Trophoblast cell (in vitro differentiated cells and primary cell): Measurements from ENCODE around the gene ADGRG3.

ENCODE experiments used
- DNase-seq, 2 donors: peaks; one replicate each; pipeline ENCODE4 v3.0.0-alpha.2; 2016
- H2AFZ ChIP-seq: 2 replicates; pipeline ENCODE4 v1.6.1; 2013; ENCODE audit warnings: low read length, moderate library complexity, mild to moderate bottlenecking; ENCODE audit not compliant: insufficient read depth, poor library complexity
- H2AK5ac ChIP-seq: 2 replicates; pipeline ENCODE4 v1.6.1; 2013; ENCODE audit warnings: mild to moderate bottlenecking, low read length
- H2BK120ac ChIP-seq: 2 replicates; pipeline ENCODE4 v1.6.1; 2013; ENCODE audit warnings: low read length, mild to moderate bottlenecking, moderate library complexity; ENCODE audit not compliant: insufficient read depth, poor library complexity
- H2BK12ac ChIP-seq: 2 replicates; pipeline ENCODE4 v1.6.1; 2013; ENCODE audit warnings: mild to moderate bottlenecking, low read length, moderate library complexity
- H2BK5ac ChIP-seq: 2 replicates; pipeline ENCODE4 v1.6.1; 2013; ENCODE audit warnings: low read length, low read depth, moderate library complexity, mild to moderate bottlenecking; ENCODE audit not compliant: poor library complexity
- H3K14ac ChIP-seq: 2 replicates; pipeline ENCODE4 v1.6.1; 2013; ENCODE audit warnings: mild to moderate bottlenecking, low read length
- H3K18ac ChIP-seq: 2 replicates; pipeline ENCODE4 v1.6.1; 2013; ENCODE audit warnings: mild to moderate bottlenecking, low read length
- H3K23ac ChIP-seq: 2 replicates; pipeline ENCODE4 v1.6.1; 2013; ENCODE audit warnings: low read length
- H3K27ac ChIP-seq: 2 replicates; pipeline ENCODE4 v1.5.1; 2013; ENCODE audit warnings: low read depth, mild to moderate bottlenecking, inconsistent platforms, low read length, moderate library complexity
- H3K27me3 ChIP-seq: 2 replicates; pipeline ENCODE4 v1.6.1; 2013; ENCODE audit warnings: inconsistent platforms, mild to moderate bottlenecking, low read length, moderate library complexity; ENCODE audit not compliant: insufficient read depth
- H3K36me3 ChIP-seq, 2 experiments: 1 replicate in 1 of 2; 2 replicates in 1 of 2; pipeline ENCODE4 v1.6.1; 2013; ENCODE audit warnings: low read length in 2 of 2, mild to moderate bottlenecking in 2 of 2, moderate library complexity in 1 of 2; ENCODE audit not compliant: insufficient read depth in 2 of 2, control insufficient read depth in 1 of 2
- H3K4ac ChIP-seq: 2 replicates; pipeline ENCODE4 v1.6.1; 2013; ENCODE audit warnings: low read depth, mild to moderate bottlenecking, low read length, moderate library complexity
- H3K4me1 ChIP-seq, 2 experiments: 1 replicate in 1 of 2; 2 replicates in 1 of 2; pipeline ENCODE4 v1.6.1; 2013; ENCODE audit warnings: low read length in 2 of 2, mild to moderate bottlenecking in 2 of 2, moderate library complexity in 1 of 2; ENCODE audit not compliant: insufficient read depth in 2 of 2, control insufficient read depth in 1 of 2
- H3K4me2 ChIP-seq: 2 replicates; pipeline ENCODE4 v1.6.1; 2013; ENCODE audit warnings: inconsistent platforms, mild to moderate bottlenecking, low read length, moderate library complexity
- H3K4me3 ChIP-seq: 2 replicates; pipeline ENCODE4 v1.5.1; 2013; ENCODE audit warnings: mild to moderate bottlenecking, low read depth, low read length, inconsistent platforms
- H3K79me1 ChIP-seq: one replicate; pipeline ENCODE4 v1.6.1; 2013; ENCODE audit warnings: low read length
- H3K79me2 ChIP-seq: 2 replicates; pipeline ENCODE4 v1.6.1; 2013; ENCODE audit warnings: low read length, mild to moderate bottlenecking; ENCODE audit not compliant: control insufficient read depth, insufficient read depth, poor library complexity
- H3K9ac ChIP-seq: 2 replicates; pipeline ENCODE4 v1.6.1; 2013; ENCODE audit warnings: mild to moderate bottlenecking, low read length
- H3K9me3 ChIP-seq: 2 replicates; pipeline ENCODE4 v1.6.1; 2013; ENCODE audit warnings: low read depth, mild to moderate bottlenecking, control low read depth, inconsistent platforms, low read length; ENCODE audit not compliant: insufficient read depth
- H4K12ac ChIP-seq: 2 replicates; pipeline ENCODE4 v1.6.1; 2013; ENCODE audit warnings: low read depth, mild to moderate bottlenecking, low read length, moderate library complexity
- H4K8ac ChIP-seq: 2 replicates; pipeline ENCODE4 v1.6.1; 2013; ENCODE audit warnings: low read depth, mild to moderate bottlenecking, low read length, moderate library complexity
- H4K91ac ChIP-seq: one replicate; pipeline ENCODE4 v1.6.1; 2013; ENCODE audit warnings: low read depth, mild to moderate bottlenecking, low read length, moderate library complexity
- WGBS: extraction: QIAGEN DNeasy Blood & Tissue Kit; methylation state at CpG from one replicate; pipeline ENCODE4 v1.1.7; 2013; ENCODE audit warnings: missing lambda C conversion rate; ENCODE audit not compliant: insufficient read length, insufficient coverage; ENCODE audit errors: extremely low coverage; 5-methylcytosine and 5-hydroxymethylcytosine counted together

Gene ADGRG3

DNA sequence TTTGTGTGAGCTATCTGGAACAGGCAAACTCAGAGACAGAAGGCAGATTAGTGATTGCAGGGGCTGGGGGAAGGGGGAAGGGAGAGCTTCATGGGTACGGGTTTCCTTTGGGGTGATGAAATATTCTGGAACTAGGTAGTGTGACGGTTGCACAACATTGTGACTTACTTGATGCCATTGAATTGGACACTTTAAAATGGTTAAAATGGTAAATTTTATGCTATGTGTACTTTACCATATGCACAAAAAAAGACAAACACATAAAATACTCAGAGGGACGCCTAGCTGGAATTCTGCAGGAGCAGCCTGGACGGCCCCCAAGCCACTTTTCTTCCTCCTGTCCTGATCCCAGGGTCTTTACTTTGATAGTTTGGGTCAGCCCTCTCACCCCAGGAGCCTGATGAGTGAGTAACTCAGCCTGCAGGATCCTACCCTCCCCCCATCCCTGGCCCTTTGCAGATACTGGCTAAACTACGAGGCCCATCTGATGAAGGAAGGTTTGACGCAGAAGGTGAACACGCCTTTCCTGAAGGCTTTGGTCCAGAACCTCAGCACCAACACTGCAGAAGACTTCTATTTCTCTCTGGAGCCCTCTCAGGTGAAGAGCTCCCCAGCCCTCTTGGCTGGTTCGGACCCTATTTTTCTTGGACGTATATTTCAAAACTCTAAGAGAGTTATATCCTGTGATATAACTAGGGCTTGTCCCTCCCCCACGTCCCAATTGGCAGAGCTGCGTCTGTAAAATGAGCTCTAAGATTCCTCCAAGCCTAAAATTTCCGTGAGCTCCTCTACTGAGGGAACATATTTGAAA lies 7.8 kb downstream of the ADGRG3 start:
- no peak overlapping the region for H3K23ac ChIP-seq
- H3K14ac ChIP-seq = no peak overlapping the region
- DNase-seq = peak; percentile 52 to 58
- no peaks in the 10 kb centered on the region for H3K79me2 ChIP-seq
- no peaks in the 10 kb centered on the region for H3K36me3 ChIP-seq
- H3K4ac ChIP-seq = no peak overlapping the region
- H4K91ac ChIP-seq = no peak overlapping the region
- H4K12ac ChIP-seq = no peak overlapping the region
- H2BK120ac ChIP-seq = no peak overlapping the region
- no peaks in the 10 kb centered on the region for H3K9me3 ChIP-seq
- H3K79me1 ChIP-seq = no peaks in the 10 kb centered on the region
- no peak overlapping the region for H2BK12ac ChIP-seq
- H2AK5ac ChIP-seq = no peak overlapping the region
- H2BK5ac ChIP-seq = no peak overlapping the region
- H3K27ac ChIP-seq = no peak overlapping the region
- no peaks in the 10 kb centered on the region for H3K27me3 ChIP-seq
- no CpG with 5 or more reads among the region's 12 CpGs for WGBS
- no peak overlapping the region for H3K4me2 ChIP-seq
- no peak overlapping the region for H3K9ac ChIP-seq
- no peak overlapping the region for H4K8ac ChIP-seq
- H3K4me1 ChIP-seq = no peaks in the 10 kb centered on the region
- H2AFZ ChIP-seq = no peak overlapping the region
- H3K4me3 ChIP-seq = no peak overlapping the region
- no peak overlapping the region for H3K18ac ChIP-seq

DNA sequence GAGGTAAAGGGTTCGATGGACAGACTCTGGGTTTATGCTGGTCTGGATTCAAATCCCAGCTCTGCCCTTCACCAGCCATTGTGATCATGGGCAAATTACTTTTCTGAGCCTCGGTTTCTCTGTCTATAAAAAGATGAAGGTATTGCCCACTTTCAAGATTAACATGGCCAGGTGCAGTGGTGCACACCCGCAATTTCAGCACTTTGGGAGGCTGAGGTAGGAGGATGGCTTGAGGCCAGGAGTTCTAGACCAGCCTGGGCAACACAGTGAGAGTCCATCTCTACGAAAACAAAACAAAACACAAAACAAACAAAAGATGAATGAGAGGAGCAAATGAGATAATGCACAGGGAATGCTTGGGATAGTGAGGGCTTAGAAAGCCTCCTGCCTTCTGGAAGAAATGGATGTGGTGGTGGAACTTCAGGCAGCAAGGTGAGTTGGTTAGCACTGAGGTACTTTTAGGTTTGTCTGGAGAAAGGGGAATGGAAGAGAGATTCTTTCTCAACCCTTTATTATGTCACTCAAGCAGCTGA lies 8.5 kb downstream of the ADGRG3 start:
- no peak overlapping the region for H3K18ac ChIP-seq
- no peak overlapping the region for H3K4me2 ChIP-seq
- no CpG with 5 or more reads among the region's 4 CpGs for WGBS
- peak; percentile 38 to 72 for DNase-seq
- no peaks in the 10 kb centered on the region for H3K79me2 ChIP-seq
- no peak overlapping the region for H4K91ac ChIP-seq
- no peak overlapping the region for H3K14ac ChIP-seq
- no peaks in the 10 kb centered on the region for H3K36me3 ChIP-seq
- no peak overlapping the region for H2BK12ac ChIP-seq
- H3K9me3 ChIP-seq = no peaks in the 10 kb centered on the region
- no peak overlapping the region for H2BK120ac ChIP-seq
- H2AFZ ChIP-seq = no peak overlapping the region
- no peak overlapping the region for H3K4ac ChIP-seq
- no peak overlapping the region for H3K4me3 ChIP-seq
- H3K4me1 ChIP-seq = no peaks in the 10 kb centered on the region
- H4K12ac ChIP-seq = no peak overlapping the region
- H4K8ac ChIP-seq = no peak overlapping the region
- no peaks in the 10 kb centered on the region for H3K27me3 ChIP-seq
- no peak overlapping the region for H3K23ac ChIP-seq
- H2BK5ac ChIP-seq = no peak overlapping the region
- no peak overlapping the region for H3K9ac ChIP-seq
- H3K79me1 ChIP-seq = no peaks in the 10 kb centered on the region
- no peak overlapping the region for H3K27ac ChIP-seq
- no peak overlapping the region for H2AK5ac ChIP-seq

DNA sequence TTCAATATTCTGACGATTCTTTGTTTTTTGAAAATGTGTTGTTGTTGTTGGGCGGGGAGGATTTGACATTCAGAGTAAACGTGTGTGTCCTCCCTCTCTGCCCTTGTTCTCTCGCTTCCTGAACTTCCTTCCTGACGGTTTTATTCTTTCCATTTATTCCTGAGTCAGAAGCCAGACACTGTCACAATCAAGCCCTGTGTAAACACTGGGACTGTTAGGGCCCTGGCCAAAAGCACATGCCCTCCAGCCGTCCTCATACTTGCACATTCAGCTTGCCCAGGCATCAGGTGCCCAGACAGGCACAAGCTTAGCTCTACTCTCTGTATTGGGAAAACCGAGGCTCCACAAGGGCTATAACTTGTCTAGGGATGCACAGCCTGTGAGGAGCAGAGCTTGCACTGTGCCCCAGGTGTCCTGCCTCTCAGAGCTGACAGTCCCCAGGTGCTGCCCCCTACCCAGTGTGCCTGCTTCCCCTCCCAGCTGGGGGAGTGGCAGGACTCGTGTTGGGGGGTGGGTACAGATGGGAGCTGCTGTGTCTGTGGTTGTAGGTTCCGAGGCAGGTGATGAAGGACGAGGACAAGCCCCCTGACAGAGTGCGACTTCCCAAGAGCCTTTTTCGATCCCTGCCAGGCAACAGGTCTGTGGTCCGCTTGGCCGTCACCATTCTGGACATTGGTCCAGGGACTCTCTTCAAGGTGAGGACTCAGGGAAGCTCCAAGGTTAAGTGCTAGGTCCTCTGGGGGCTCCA lies 9.7 kb downstream of the ADGRG3 start:
- no peak overlapping the region for H2BK5ac ChIP-seq

DNA sequence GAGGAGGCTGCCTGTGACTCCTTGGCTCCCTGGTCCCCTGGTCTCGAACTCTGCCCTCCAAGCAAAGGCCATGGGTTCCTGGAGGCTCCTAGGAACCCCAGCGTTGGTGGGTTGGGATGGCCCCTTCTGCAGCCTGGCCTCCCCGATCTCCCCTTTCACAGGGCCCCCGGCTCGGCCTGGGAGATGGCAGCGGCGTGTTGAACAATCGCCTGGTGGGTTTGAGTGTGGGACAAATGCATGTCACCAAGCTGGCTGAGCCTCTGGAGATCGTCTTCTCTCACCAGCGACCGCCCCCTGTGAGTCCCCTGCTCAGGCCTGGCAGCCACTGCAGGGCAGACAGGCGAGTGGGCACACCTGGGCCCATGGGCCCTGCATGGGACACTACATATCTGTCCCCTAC lies 10.9 kb downstream of the ADGRG3 start:
- DNase-seq = no peak
- no peak overlapping the region for H3K23ac ChIP-seq
- no CpG with 5 or more reads among the region's 12 CpGs for WGBS

More for the DNA sequence above, 9.7 kb downstream of the ADGRG3 start:
- H3K23ac ChIP-seq = no peak overlapping the region
- no peak overlapping the region for H3K4me2 ChIP-seq
- H3K27ac ChIP-seq = no peak overlapping the region
- H3K79me1 ChIP-seq = no peaks in the 10 kb centered on the region
- no peak overlapping the region for H2AFZ ChIP-seq
- no peak overlapping the region for H4K91ac ChIP-seq
- no peak overlapping the region for H3K4me3 ChIP-seq
- H3K27me3 ChIP-seq = no peaks in the 10 kb centered on the region
- H4K12ac ChIP-seq = no peak overlapping the region
- no peaks in the 10 kb centered on the region for H3K9me3 ChIP-seq
- H2AK5ac ChIP-seq = no peak overlapping the region
- no peak overlapping the region for H2BK12ac ChIP-seq
- H3K18ac ChIP-seq = no peak overlapping the region
- WGBS = 100% methylated on average over 2 of the region's 14 CpGs
- H3K4ac ChIP-seq = no peak overlapping the region
- no peak overlapping the region for H3K14ac ChIP-seq
- no peaks in the 10 kb centered on the region for H3K36me3 ChIP-seq
- H3K4me1 ChIP-seq = no peaks in the 10 kb centered on the region
- H3K9ac ChIP-seq = no peak overlapping the region
- no peak for DNase-seq
- no peaks in the 10 kb centered on the region for H3K79me2 ChIP-seq
- H4K8ac ChIP-seq = no peak overlapping the region
- H2BK120ac ChIP-seq = no peak overlapping the region

More for the DNA sequence above, 10.9 kb downstream of the ADGRG3 start:
- H2AFZ ChIP-seq = no peak overlapping the region
- no peaks in the 10 kb centered on the region for H3K79me2 ChIP-seq
- H3K36me3 ChIP-seq = no peaks in the 10 kb centered on the region
- H2BK12ac ChIP-seq = no peak overlapping the region
- H3K4ac ChIP-seq = no peak overlapping the region
- no peak overlapping the region for H2AK5ac ChIP-seq
- H3K14ac ChIP-seq = no peak overlapping the region
- H3K4me2 ChIP-seq = no peak overlapping the region
- H3K9me3 ChIP-seq = no peaks in the 10 kb centered on the region
- no peak overlapping the region for H4K91ac ChIP-seq
- no peak overlapping the region for H3K27ac ChIP-seq
- no peak overlapping the region for H4K12ac ChIP-seq
- H2BK120ac ChIP-seq = no peak overlapping the region
- no peaks in the 10 kb centered on the region for H3K4me1 ChIP-seq
- H2BK5ac ChIP-seq = no peak overlapping the region
- no peak overlapping the region for H3K9ac ChIP-seq
- H3K79me1 ChIP-seq = no peaks in the 10 kb centered on the region
- H3K27me3 ChIP-seq = no peaks in the 10 kb centered on the region
- no peak overlapping the region for H3K4me3 ChIP-seq
- no peak overlapping the region for H4K8ac ChIP-seq
- H3K18ac ChIP-seq = no peak overlapping the region
